KMS-11 (cell line): ENCODE measurements around the gene SMARCA4.
"Not testable (repeated sequence)": the region's sequence is repeated elsewhere in the genome, so short reads cannot be mapped to it uniquely, and the experiment has no call there.

Experiments used
- H2AFZ ChIP-seq: fragments of 200-600 bp; sonication (generic); 2 replicates; pipeline ENCODE4 v1.6.1; 2016; ENCODE audit warnings: antibody characterized with exemption, mixed run types, low read depth
- H3K27ac ChIP-seq: fragments of 200-600 bp; sonication (generic); 2 replicates; pipeline ENCODE4 v1.6.1; 2016; ENCODE audit warnings: mild to moderate bottlenecking, mixed run types
- H3K27me3 ChIP-seq: fragments of 200-600 bp; sonication (generic); 2 replicates; pipeline ENCODE4 v1.6.1; 2017; ENCODE audit warnings: mild to moderate bottlenecking, low read depth, mixed run types, moderate library complexity; ENCODE audit not compliant: insufficient read depth
- H3K36me3 ChIP-seq: fragments of 200-600 bp; sonication (generic); 2 replicates; pipeline ENCODE4 v1.6.1; 2017; ENCODE audit warnings: mild to moderate bottlenecking, mixed run types; ENCODE audit not compliant: insufficient read depth
- H3K4me1 ChIP-seq: fragments of 200-600 bp; sonication (generic); 2 replicates; pipeline ENCODE4 v1.6.1; 2016; ENCODE audit warnings: mild to moderate bottlenecking, low read depth, mixed run types; ENCODE audit not compliant: poor library complexity, severe bottlenecking
- H3K4me2 ChIP-seq: fragments of 200-600 bp; sonication (generic); 2 replicates; pipeline ENCODE4 v1.7.0; 2016; ENCODE audit warnings: mild to moderate bottlenecking, mixed run types
- H3K4me3 ChIP-seq: fragments of 200-600 bp; sonication (generic); IDR thresholded peaks from 2 replicates; pipeline ENCODE4 v1.6.1; 2017; ENCODE audit warnings: low read depth, low read length, mixed read lengths; ENCODE audit not compliant: insufficient read depth
- H3K79me2 ChIP-seq: fragments of 200-600 bp; sonication (generic); 2 replicates; pipeline ENCODE4 v1.6.1; 2016; ENCODE audit warnings: low read depth, mixed run types; ENCODE audit not compliant: insufficient read depth
- H3K9ac ChIP-seq: fragments of 200-600 bp; sonication (generic); 2 replicates; pipeline ENCODE4 v1.6.1; 2016; ENCODE audit warnings: mild to moderate bottlenecking, mixed run types
- H4K20me1 ChIP-seq: fragments of 200-600 bp; sonication (generic); 2 replicates; pipeline ENCODE4 v1.6.1; 2016; ENCODE audit warnings: mild to moderate bottlenecking, mixed run types; ENCODE audit not compliant: insufficient read depth
- CTCF ChIP-seq: fragments of 200-600 bp; sonication (generic); conservative IDR thresholded peaks from 2 replicates; pipeline ENCODE4 v1.6.1; 2017; ENCODE audit warnings: low read depth, mild to moderate bottlenecking, antibody characterized with exemption, low read length, moderate library complexity, mixed read lengths

Gene SMARCA4

GRCh38 chr19:10945264-10945663 is 15.6 kb upstream of the SMARCA4 start:
- Histone ChIP-seq H3K27ac (no peak overlapping the region), H3K4me2 (no peak overlapping the region), H3K36me3 (no peaks in the 10 kb centered on the region)

DNA sequence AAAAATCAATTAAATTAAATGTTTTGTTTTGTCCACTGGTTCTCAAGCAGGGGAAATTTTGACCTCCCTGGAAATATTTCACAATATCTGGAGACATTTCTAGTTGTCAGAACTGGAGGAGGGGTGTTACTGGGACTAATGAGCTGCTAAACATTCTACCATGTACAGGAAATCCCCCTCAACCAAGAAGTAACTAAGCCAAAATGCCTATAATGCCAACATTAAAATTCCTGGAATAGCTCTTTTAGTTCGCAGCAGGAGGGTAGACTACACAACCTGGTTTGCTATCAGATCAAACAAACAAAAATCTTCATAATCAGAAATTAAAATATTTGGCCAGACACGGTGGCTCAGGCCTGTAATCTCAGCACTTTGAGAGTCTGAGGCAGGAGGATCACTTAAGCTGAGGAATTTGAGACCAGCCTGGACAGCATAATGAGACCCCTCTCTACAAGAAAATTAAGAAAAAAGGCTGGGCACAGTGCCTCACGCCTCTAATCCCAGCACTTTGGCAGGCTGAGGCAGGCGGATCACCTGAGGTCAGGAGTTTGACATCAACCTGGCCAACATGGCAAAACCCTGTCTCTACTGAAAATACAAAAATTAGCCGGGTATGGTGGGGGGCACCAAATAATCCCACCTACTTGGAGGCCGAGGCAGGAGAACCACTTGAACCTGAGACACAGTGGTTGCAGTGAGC is 13.7 kb upstream of the SMARCA4 start:
- Histone ChIP-seq H3K27ac (no peak overlapping the region), H3K9ac (no peak overlapping the region), H4K20me1 (no peaks in the 10 kb centered on the region), H3K79me2 (no peaks in the 10 kb centered on the region), H3K27me3 (no peaks in the 10 kb centered on the region), H2AFZ (no peak overlapping the region), H3K4me1 (peaks cover 8% of the 10 kb centered on the region), H3K4me2 (no peak overlapping the region), H3K36me3 (no peaks in the 10 kb centered on the region), H3K4me3 (no peak overlapping the region)
- TF ChIP-seq CTCF, result no peak

More at GRCh38 chr19:10945264-10945663, 15.6 kb upstream of the SMARCA4 start:
- Histone ChIP-seq H4K20me1 (no peaks in the 10 kb centered on the region), H3K27me3 (no peaks in the 10 kb centered on the region), H2AFZ (no peak overlapping the region), H3K9ac (no peak overlapping the region), H3K4me3 (no peak overlapping the region), H3K4me1 (peaks cover 26% of the 10 kb centered on the region), H3K79me2 (no peaks in the 10 kb centered on the region)
- no peak for TF ChIP-seq CTCF

GRCh38 chr19:10952809-10953208 is 8.0 kb upstream of the SMARCA4 start:
- TF ChIP-seq CTCF, result no peak
- H3K4me3 ChIP-seq, result no peak overlapping the region

DNA sequence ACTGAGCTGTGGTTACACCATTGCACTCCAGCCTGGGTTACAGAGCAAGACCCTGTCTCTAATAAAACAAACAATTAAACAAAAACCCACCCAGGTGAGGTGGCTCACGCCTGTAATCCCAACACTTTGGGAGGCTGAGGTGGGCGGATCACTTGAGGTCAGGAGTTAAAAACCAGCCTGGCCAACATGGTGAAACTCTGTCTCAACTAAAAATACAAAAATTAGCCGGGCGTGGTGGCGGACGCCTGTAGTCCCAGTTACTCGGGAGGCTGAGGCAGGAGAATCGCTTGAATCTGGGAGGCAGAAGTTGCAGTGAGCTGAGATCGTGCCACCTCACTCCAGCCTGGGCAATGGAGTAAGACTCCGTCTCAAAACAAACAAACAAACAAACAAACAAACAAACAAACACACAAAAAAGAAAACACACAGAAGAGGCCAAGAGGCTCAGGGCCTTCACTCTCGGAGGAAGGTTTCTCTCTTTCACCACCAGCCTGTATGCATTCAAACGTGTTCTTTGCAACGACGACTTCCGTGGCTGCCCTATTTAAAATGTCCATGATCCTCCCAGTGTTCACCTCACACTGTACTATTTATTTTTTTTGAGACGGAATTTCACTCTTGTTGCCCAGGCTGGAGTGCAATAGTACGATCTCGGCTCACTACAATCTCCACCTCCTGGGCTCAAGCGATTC is 1.4 kb upstream of the SMARCA4 start:
- H3K4me2 ChIP-seq, result peak overlapping the region; percentile 79
- peak overlapping the region; percentile 56 for H2AFZ ChIP-seq
- H3K9ac ChIP-seq, result peak overlapping the region; percentile 82; the same call in 1 of the 2 replicates
- not testable (repeated sequence) for H3K27ac ChIP-seq, H3K36me3 ChIP-seq, H4K20me1 ChIP-seq, H3K4me3 ChIP-seq, H3K27me3 ChIP-seq
- H3K4me1 ChIP-seq, result peaks cover 34% of the 10 kb centered on the region
- peaks cover 32% of the 10 kb centered on the region for H3K79me2 ChIP-seq

More at GRCh38 chr19:10952809-10953208, 8.0 kb upstream of the SMARCA4 start:
- H3K4me1 ChIP-seq, result peaks cover 7% of the 10 kb centered on the region
- no peaks in the 10 kb centered on the region for H3K36me3 ChIP-seq
- no peak overlapping the region for H3K9ac ChIP-seq
- no peaks in the 10 kb centered on the region for H4K20me1 ChIP-seq
- no peaks in the 10 kb centered on the region for H3K79me2 ChIP-seq
- H3K4me2 ChIP-seq, result no peak overlapping the region
- H3K27me3 ChIP-seq, result no peaks in the 10 kb centered on the region
- no peak overlapping the region for H2AFZ ChIP-seq
- no peak overlapping the region for H3K27ac ChIP-seq
